AG10803 (cell line): ENCODE measurements around the gene RB1.

Experiments used
- DNase-seq: peaks from one replicate; pipeline ENCODE4 v3.0.0; 2010; ENCODE audit warnings: low read depth
- H3K4me3 ChIP-seq: 2 replicates; pipeline ENCODE4 v1.5.1; 2011; ENCODE audit warnings: mild to moderate bottlenecking, low read length, control low read depth
- CTCF ChIP-seq: conservative IDR thresholded peaks from 2 replicates; pipeline ENCODE4 v1.5.1; 2011; ENCODE audit warnings: mild to moderate bottlenecking, low read length, control low read depth, inconsistent platforms

RB1 gene

GRCh38 chr13:48488995-48489394, 185.4 kb downstream of the RB1 start:
- no peak for DNase-seq
- no peak overlapping the region for H3K4me3 ChIP-seq
- no peak for TF ChIP-seq CTCF

- H3K4me3 ChIP-seq, result no peak overlapping the region
- DNase-seq, result no peak
- TF ChIP-seq CTCF, result no peak
These were observed 186.1 kb downstream of the RB1 start for GRCh38 chr13:48489666-48490065.

- DNase-seq, result no peak
- no peak for TF ChIP-seq CTCF
- no peak overlapping the region for H3K4me3 ChIP-seq
These were observed 186.7 kb downstream of the RB1 start for GRCh38 chr13:48490241-48490640.

GRCh38 chr13:48491423-48492095, 188.0 kb downstream of the RB1 start:
- DNase-seq, result peak; percentile 38
- H3K4me3 ChIP-seq, result no peak overlapping the region
- TF ChIP-seq CTCF, result no peak

- DNase-seq, result no peak
- TF ChIP-seq CTCF, result no peak
- H3K4me3 ChIP-seq, result peak overlapping the region; percentile 49
These were observed 188.5 kb downstream of the RB1 start for GRCh38 chr13:48492096-48492440.

- peak overlapping the region; percentile 49 for H3K4me3 ChIP-seq
- TF ChIP-seq CTCF, result no peak
- peak; percentile 78 for DNase-seq
These were observed 189.0 kb downstream of the RB1 start for GRCh38 chr13:48492470-48493065.

GRCh38 chr13:48493066-48493765, 189.7 kb downstream of the RB1 start:
- peak; percentile 14 for DNase-seq
- no peak for TF ChIP-seq CTCF
- peak overlapping the region; percentile 49; the same call in 1 of the 2 replicates for H3K4me3 ChIP-seq
